Measurements from ENCODE around the gene BUB1B. TPM values are rescaled to one million over a fixed set of nuclear protein-coding genes. Genes with fewer than 3 reads are reported as not detected.

BUB1B gene
- total RNA-seq, 1 experiment from 2014 or later: 92.9 TPM

DNA sequence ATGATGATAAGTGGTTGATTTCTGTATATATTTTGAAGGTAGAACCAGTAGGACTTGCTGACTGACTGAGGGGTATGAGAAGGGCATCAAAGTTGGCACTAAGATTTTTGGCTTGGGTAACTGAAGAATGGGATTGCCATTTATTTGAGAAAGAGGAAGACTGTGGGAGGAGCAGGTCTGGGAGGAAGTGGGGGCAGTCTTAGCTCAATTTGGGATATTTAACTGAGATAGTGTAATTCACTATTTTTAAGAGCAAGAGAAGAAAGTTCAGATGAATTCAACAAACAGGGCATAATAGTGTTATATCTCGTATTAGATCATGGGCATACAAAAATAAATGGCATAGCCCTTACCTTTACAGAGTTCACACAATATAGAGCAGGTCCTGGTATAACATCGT is 1.7 kb downstream of the BUB1B start:
- RAD21 ChIA-PET (ENCODE audit: low non-redundant PET in 1 of 2, low total read pairs in 2 of 2, uncharacterized antibody in 2 of 2, unreplicated experiment in 2 of 2): no interaction called here
- no peaks in the 10 kb centered on the region for H3K9me2 ChIP-seq (ENCODE audit: insufficient read depth)
- TF ChIP-seq ATF3 (IDR thresholded peaks at IDR 0.05): no peak
- no peak for TF ChIP-seq ZBTB33 (IDR thresholded peaks at IDR 0.05; ENCODE audit: extremely low read depth, insufficient replicate concordance, low read length)
- CTCF ChIA-PET: no interaction called here
- no peaks in the 10 kb centered on the region for H3K27me3 ChIP-seq (ENCODE audit: insufficient read depth, low read length)
- intact Hi-C loops (cut with micrococcal nuclease): loop anchor here (10.0 kb wide), 2 partner anchors 58 to 118 kb away; partner anchors contain the start of gene BMF
- no peaks in the 10 kb centered on the region; the same call in 1 of the 2 replicates for H4K20me1 ChIP-seq (ENCODE audit: insufficient read depth)
- POLR2A ChIA-PET: no interaction called here
- ATAC-seq (no peak), DNase-seq (ENCODE audit: low read depth, low spot score) (no peak)
- peak overlapping the region; percentile 93; the same call in 1 of the 2 replicates for H3K9ac ChIP-seq (ENCODE audit: low read length)
- no peaks in the 10 kb centered on the region for H3K9me3 ChIP-seq (ENCODE audit: control insufficient read depth in 1 of 2, insufficient read depth in 1 of 2, low read depth in 1 of 2, low read length in 2 of 2)
- BruUV-seq (replicated peaks): no TSS peak
- peaks cover 10 to 19% of the 10 kb centered on the region in 2 experiments; a peak in 3 of 4 replicates for H3K4me1 ChIP-seq (ENCODE audit: control insufficient read depth in 1 of 2, insufficient read depth in 2 of 2, low read length in 2 of 2)
- H3K27ac ChIP-seq (ENCODE audit: low read depth, low read length): no peak overlapping the region
- H3K36me3 ChIP-seq (ENCODE audit: control insufficient read depth in 1 of 2, insufficient read depth in 2 of 2, low read length in 2 of 2): peaks cover 13 to 23% of the 10 kb centered on the region in 2 experiments
- peak overlapping the region; percentile 76 to 85 for H3K4me3 ChIP-seq (replicated peaks in 1 of 2; ENCODE audit: low read depth in 1 of 2, low read length in 2 of 2)
- no peak overlapping the region for H2AFZ ChIP-seq (ENCODE audit: low read depth, low read length, poor library complexity, severe bottlenecking)
- peaks cover 66% of the 10 kb centered on the region for H3K79me2 ChIP-seq (ENCODE audit: insufficient read depth, low read length)
- H3K4me2 ChIP-seq (ENCODE audit: low read length): peak overlapping the region; percentile 86

- no peak overlapping the region for H3K4me3 ChIP-seq (replicated peaks in 1 of 2; ENCODE audit: low read depth in 1 of 2, low read length in 2 of 2)
- no peaks in the 10 kb centered on the region; the same call in 1 of the 2 replicates for H4K20me1 ChIP-seq (ENCODE audit: insufficient read depth)
- intact Hi-C loops (cut with micrococcal nuclease): loop anchor here (10.0 kb wide), 2 partner anchors 59 to 119 kb away; partner anchors contain the start of gene BMF
- H3K9me3 ChIP-seq (ENCODE audit: control insufficient read depth in 1 of 2, insufficient read depth in 1 of 2, low read depth in 1 of 2, low read length in 2 of 2): no peaks in the 10 kb centered on the region
- RAD21 ChIA-PET (ENCODE audit: low non-redundant PET in 1 of 2, low total read pairs in 2 of 2, uncharacterized antibody in 2 of 2, unreplicated experiment in 2 of 2): no interaction called here
- H2AFZ ChIP-seq (ENCODE audit: low read depth, low read length, poor library complexity, severe bottlenecking): no peak overlapping the region
- POLR2A ChIA-PET: interaction anchor here (0.7 to 1.0 kb wide), 2 partner anchors 26 to 57 kb away, joined by 3 read pairs; no protein-coding TSS in a partner anchor
- DNase-seq (ENCODE audit: low read depth, low spot score) (no peak), ATAC-seq (no peak)
- H3K27ac ChIP-seq (ENCODE audit: low read depth, low read length): no peak overlapping the region
- H3K27me3 ChIP-seq (ENCODE audit: insufficient read depth, low read length): no peaks in the 10 kb centered on the region
- H3K4me2 ChIP-seq (ENCODE audit: low read length): no peak overlapping the region
- H3K36me3 ChIP-seq (ENCODE audit: control insufficient read depth in 1 of 2, insufficient read depth in 2 of 2, low read length in 2 of 2): peaks cover 18 to 33% of the 10 kb centered on the region in 2 experiments
- CTCF ChIA-PET: no interaction called here
- no peak overlapping the region for H3K9ac ChIP-seq (ENCODE audit: low read length)
- no TSS peak for BruUV-seq (replicated peaks)
- H3K9me2 ChIP-seq (ENCODE audit: insufficient read depth): no peaks in the 10 kb centered on the region
- peaks cover 10 to 19% of the 10 kb centered on the region in 2 experiments; a peak in 3 of 4 replicates for H3K4me1 ChIP-seq (ENCODE audit: control insufficient read depth in 1 of 2, insufficient read depth in 2 of 2, low read length in 2 of 2)
- H3K79me2 ChIP-seq (ENCODE audit: insufficient read depth, low read length): peaks cover 79% of the 10 kb centered on the region
- TF ChIP-seq SRF (IDR thresholded peaks at IDR 0.05; ENCODE audit: low read depth) (no peak), CTCF (IDR thresholded peaks at IDR 0.05 in 2 of 3, conservative IDR thresholded peaks at IDR 0.05 in 1 of 3; ENCODE audit: borderline replicate concordance in 1 of 3, insufficient read depth in 1 of 3, low read depth in 2 of 3, low read length in 2 of 3) (no peak), ZBTB33 (IDR thresholded peaks at IDR 0.05; ENCODE audit: extremely low read depth, insufficient replicate concordance, low read length) (no peak), ATF3 (IDR thresholded peaks at IDR 0.05) (no peak), SIN3A (IDR thresholded peaks at IDR 0.05; ENCODE audit: low read depth) (no peak), YY1 (IDR thresholded peaks at IDR 0.05; ENCODE audit: extremely low read depth, insufficient replicate concordance, low read depth, low read length) (no peak), FOSL1 (IDR thresholded peaks at IDR 0.05; ENCODE audit: low read depth) (no peak), ZFX (IDR thresholded peaks at IDR 0.05) (no peak), TCF7L2 (IDR thresholded peaks at IDR 0.05; ENCODE audit: borderline replicate concordance, extremely low read depth, insufficient read depth, insufficient read length) (no peak)
These were observed 3.0 kb downstream of the BUB1B start for GRCh38 chr15:40163657-40164416.

Data from HCT116 (cell line).